GM12892 (cell line): ENCODE data around the gene ZNF654.

ENCODE experiments used
- POLR2A ChIP-seq: IDR thresholded peaks from 2 replicates; pipeline ENCODE4 v1.6.1; 2011; ENCODE audit warnings: low read depth, low read length, control low read depth
- POLR2AphosphoS5 ChIP-seq: IDR thresholded peaks from 2 replicates; pipeline ENCODE4 v1.6.1; 2011; ENCODE audit warnings: low read depth, low read length, control low read depth

DNA sequence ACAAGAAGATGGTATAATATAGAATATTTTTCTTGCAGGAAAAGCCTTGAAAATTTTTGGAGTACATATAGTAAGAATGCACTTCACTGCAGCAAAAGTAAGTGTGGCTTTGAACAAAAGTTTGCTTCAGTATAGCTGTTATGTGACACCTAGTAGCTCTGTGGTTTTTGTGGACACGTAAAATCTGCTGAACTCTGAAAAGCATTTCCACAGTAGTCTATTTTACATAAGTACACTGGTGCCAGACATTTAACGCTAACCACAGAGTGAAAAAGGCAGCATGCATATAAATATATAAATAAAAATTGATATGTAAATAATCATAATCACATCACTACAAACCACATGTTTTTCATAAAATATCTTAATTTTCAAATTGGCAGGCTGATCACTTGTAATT lies 40.0 kb upstream of the ZNF654 start:
- TF ChIP-seq POLR2AphosphoS5 (no peak), POLR2A (no peak)
